ENCODE measurements around the gene LAD1.

LAD1 gene

GRCh38 chr1:201374364-201374763, 24.8 kb downstream of the LAD1 start:
- DNase-seq (ENCODE audit: low read depth) = no peak
- H3K4me3 ChIP-seq (ENCODE audit: low read length) = no peak overlapping the region
- TF ChIP-seq, protein P1, sequence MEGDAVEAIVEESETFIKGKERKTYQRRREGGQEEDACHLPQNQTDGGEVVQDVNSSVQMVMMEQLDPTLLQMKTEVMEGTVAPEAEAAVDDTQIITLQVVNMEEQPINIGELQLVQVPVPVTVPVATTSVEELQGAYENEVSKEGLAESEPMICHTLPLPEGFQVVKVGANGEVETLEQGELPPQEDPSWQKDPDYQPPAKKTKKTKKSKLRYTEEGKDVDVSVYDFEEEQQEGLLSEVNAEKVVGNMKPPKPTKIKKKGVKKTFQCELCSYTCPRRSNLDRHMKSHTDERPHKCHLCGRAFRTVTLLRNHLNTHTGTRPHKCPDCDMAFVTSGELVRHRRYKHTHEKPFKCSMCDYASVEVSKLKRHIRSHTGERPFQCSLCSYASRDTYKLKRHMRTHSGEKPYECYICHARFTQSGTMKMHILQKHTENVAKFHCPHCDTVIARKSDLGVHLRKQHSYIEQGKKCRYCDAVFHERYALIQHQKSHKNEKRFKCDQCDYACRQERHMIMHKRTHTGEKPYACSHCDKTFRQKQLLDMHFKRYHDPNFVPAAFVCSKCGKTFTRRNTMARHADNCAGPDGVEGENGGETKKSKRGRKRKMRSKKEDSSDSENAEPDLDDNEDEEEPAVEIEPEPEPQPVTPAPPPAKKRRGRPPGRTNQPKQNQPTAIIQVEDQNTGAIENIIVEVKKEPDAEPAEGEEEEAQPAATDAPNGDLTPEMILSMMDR (IDR thresholded peaks at IDR 0.05; ENCODE audit: insufficient read depth, low read depth, low read length, missing control alignments) = no peak

DNA sequence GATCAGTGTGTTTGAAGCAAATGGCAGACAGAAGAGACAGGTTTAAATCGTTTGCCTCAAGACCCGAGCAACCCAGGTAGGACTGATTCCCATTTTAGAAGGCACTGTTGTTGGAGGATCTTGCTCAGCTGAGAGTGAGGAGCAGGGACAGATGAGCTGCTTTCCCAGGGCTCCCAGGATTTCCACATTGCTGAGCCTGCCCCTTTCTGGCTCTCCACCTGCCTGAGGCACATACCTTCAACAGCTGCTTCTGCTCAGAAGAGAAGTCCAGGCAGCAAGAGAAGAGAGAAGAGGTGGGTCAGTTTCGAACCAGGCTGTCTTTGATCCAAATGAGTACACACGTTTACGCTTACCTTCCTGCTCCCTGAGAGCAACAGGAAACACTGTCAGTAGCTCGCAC, 27.3 kb downstream of the LAD1 start:
- TF ChIP-seq, protein P1 (IDR thresholded peaks at IDR 0.05; ENCODE audit: insufficient read depth, low read depth, low read length, missing control alignments) = no peak
- no peak for DNase-seq (ENCODE audit: low read depth)
- H3K4me3 ChIP-seq (ENCODE audit: low read length) = no peak overlapping the region

DNA sequence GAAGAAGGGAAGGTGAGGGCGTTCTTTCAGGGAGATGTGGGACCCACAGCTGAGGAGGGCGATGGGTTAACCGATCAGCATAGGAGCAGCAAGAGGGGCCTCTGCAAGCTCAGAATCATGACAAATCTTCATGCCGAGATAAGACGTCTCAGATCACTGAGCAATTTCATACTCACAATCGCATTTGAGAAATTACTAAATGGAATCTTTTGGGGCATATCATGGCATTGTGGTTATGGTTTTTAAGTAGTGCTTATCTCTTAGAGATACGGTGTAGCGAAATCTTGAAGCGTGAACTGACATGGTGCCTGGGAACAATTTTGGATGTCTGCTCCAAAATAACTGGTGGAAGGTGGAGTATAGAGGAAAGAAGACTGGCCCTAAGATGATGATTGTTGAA, 27.8 kb downstream of the LAD1 start:
- TF ChIP-seq, protein P1 (IDR thresholded peaks at IDR 0.05; ENCODE audit: insufficient read depth, low read depth, low read length, missing control alignments) = no peak
- no peak for DNase-seq (ENCODE audit: low read depth)
- no peak overlapping the region for H3K4me3 ChIP-seq (ENCODE audit: low read length)

DNA sequence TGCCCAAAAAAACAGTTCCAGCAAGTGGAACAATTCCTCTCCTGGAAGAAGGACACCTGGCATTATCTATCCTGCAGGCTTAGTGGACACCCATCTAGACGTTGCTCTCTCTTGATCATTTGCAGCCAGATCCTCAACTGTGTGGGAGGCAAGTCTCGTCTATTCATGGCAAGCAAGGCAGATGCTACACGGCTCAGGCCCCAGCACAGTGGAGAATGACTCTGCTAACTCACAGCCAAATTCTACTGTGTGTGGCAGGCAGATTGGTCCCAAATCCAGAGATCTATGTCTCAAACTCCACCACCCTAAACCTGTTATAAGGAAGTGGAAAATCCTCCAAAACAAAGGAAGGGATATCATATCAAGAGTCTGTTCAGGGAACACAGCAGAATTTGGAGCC, 28.6 kb downstream of the LAD1 start:
- TF ChIP-seq, protein P1 (IDR thresholded peaks at IDR 0.05; ENCODE audit: insufficient read depth, low read depth, low read length, missing control alignments) = no peak
- H3K4me3 ChIP-seq (ENCODE audit: low read length) = no peak overlapping the region
- no peak for DNase-seq (ENCODE audit: low read depth)

- TF ChIP-seq, protein P1 (IDR thresholded peaks at IDR 0.05; ENCODE audit: insufficient read depth, low read depth, low read length, missing control alignments) = no peak
These were observed 29.9 kb downstream of the LAD1 start for GRCh38 chr1:201369209-201369608.

DNA sequence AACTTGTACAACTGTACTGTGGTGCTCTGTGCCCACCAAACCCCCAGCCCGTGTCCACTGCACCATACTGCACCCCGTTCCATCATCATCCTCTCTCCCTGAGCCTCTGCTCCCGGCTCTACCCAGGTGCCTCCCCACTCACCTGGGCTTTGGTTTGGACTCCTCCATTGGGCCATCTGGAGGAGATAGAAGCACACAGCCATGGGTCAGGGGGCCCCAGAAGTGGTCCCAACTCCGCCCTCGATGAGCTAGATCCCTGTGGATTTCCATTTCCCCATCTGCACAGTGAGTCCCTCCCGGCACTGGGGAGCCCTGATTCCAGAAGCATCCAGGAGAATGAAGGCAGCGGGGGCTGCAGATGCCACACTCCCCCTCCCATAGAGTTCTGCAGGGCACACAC, 32.4 kb downstream of the LAD1 start:
- no peak for DNase-seq (ENCODE audit: low read depth)
- H3K4me3 ChIP-seq (ENCODE audit: low read length) = no peak overlapping the region
- TF ChIP-seq, protein P1 (IDR thresholded peaks at IDR 0.05; ENCODE audit: insufficient read depth, low read depth, low read length, missing control alignments) = no peak

More at GRCh38 chr1:201369209-201369608, 29.9 kb downstream of the LAD1 start:
- DNase-seq (ENCODE audit: low read depth) = no peak
- no peak overlapping the region for H3K4me3 ChIP-seq (ENCODE audit: low read length)

DNA sequence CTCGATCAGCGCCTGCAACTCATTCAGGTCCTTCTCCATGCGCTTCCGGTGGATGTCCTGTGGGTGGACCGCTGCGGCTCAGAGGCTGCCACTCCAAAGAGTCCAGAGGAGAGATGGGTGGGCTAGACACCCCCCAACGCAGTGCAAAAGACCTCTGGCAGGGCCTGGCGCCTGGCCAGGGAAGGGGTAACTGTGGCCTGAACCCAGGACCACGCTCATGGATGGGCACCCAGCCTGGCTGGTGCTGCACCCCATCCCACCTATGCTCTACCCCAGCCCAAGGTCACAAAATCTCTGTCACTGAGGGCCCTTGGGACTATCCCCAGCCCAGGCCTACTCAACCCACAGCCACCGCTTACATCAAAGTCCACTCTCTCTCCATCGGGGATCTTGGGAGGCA, 33.9 kb downstream of the LAD1 start:
- no peak overlapping the region for H3K4me3 ChIP-seq (ENCODE audit: low read length)
- TF ChIP-seq, protein P1 (IDR thresholded peaks at IDR 0.05; ENCODE audit: insufficient read depth, low read depth, low read length, missing control alignments) = no peak
- DNase-seq (ENCODE audit: low read depth) = no peak
